MCF 10A (cell line): ENCODE data around the gene PRR5. TPM values are rescaled to one million over a fixed set of nuclear protein-coding genes. Genes with fewer than 3 reads are reported as not detected.

Experiments used
- BruUV-seq: library from RNA; stranded (reverse); fragments of 400-500 nt; replicated peaks from 2 replicates; lab custom pipeline; 2021; lab: Mats Ljungman, UMichigan
- CTCF ChIA-PET: fragments of 300-600 bp; sonication (Branson Sonifier 250); formaldehyde crosslinking; extraction: SDS; loops from one replicate; lab custom pipeline; 2021; ENCODE audit warnings: antibody characterized with exemption, inconsistent platforms; lab: Yijun Ruan, JAX
- POLR2A ChIA-PET: fragments of 300-600, 350-650 bp; sonication (Branson Sonifier 250); formaldehyde crosslinking; extraction: SDS; loops from one replicate; lab custom pipeline; 2020; ENCODE audit warnings: antibody characterized with exemption, inconsistent platforms; lab: Yijun Ruan, JAX
- DNase-seq: peaks from one replicate; pipeline ENCODE4 v3.0.0-alpha.2; 2018; ENCODE audit not compliant: unreplicated experiment
- H3K27ac Mint-ChIP-seq: one replicate; pipeline ENCODE4 v1.8.0; 2022; ENCODE audit warnings: mild to moderate bottlenecking, low read depth, mixed read lengths; ENCODE audit not compliant: unreplicated experiment
- H3K27me3 Mint-ChIP-seq: one replicate; pipeline ENCODE4 v1.8.0; 2022; ENCODE audit warnings: mixed read lengths; ENCODE audit not compliant: insufficient read depth, unreplicated experiment
- H3K36me3 Mint-ChIP-seq: one replicate; pipeline ENCODE4 v1.8.0; 2022; ENCODE audit warnings: mild to moderate bottlenecking, moderate library complexity, mixed read lengths; ENCODE audit not compliant: insufficient read depth, unreplicated experiment
- H3K4me1 Mint-ChIP-seq: one replicate; pipeline ENCODE4 v1.8.0; 2022; ENCODE audit warnings: mixed read lengths; ENCODE audit not compliant: insufficient read depth, unreplicated experiment
- H3K4me3 Mint-ChIP-seq: one replicate; pipeline ENCODE4 v1.8.0; 2022; ENCODE audit warnings: mild to moderate bottlenecking, moderate library complexity, mixed read lengths; ENCODE audit not compliant: unreplicated experiment
- H3K9me3 Mint-ChIP-seq: one replicate; pipeline ENCODE4 v1.8.0; 2022; ENCODE audit warnings: mixed read lengths; ENCODE audit not compliant: unreplicated experiment
- CTCF ChIP-seq: fragments of 200-600 bp; IDR thresholded peaks from one replicate; pipeline ENCODE4 v1.8.0; 2022; ENCODE audit warnings: antibody characterized with exemption, mild to moderate bottlenecking; ENCODE audit not compliant: unreplicated experiment
- intact Hi-C: fragments of 100-400 bp; cut with micrococcal nuclease; formaldehyde crosslinking; loops from 2 replicates; pipeline ENCODE4 v1.14.1; 2022
- total RNA-seq: library from RNA; stranded (reverse); gene quantifications from 2 replicates; pipeline ENCODE4 v1.2.3, GENCODE V29; 2022

Gene PRR5
- total RNA-seq, 1 experiment from 2014 or later = 11.0 TPM

- no TSS peak for BruUV-seq
- TF ChIP-seq CTCF = no peak
- intact Hi-C loops = no loop called here
- no peaks in the 10 kb centered on the region for H3K9me3 Mint-ChIP-seq
- CTCF ChIA-PET = interaction anchor here (0.6 to 2.6 kb wide), 2 partner anchors 17 to 697 kb away, joined by 3 to 14 read pairs; no protein-coding TSS in a partner anchor
- no peaks in the 10 kb centered on the region for H3K36me3 Mint-ChIP-seq
- no peak overlapping the region for H3K27ac Mint-ChIP-seq
- no peak for DNase-seq
- H3K4me1 Mint-ChIP-seq = no peaks in the 10 kb centered on the region
- POLR2A ChIA-PET = no interaction called here
- H3K27me3 Mint-ChIP-seq = no peaks in the 10 kb centered on the region
- no peak overlapping the region for H3K4me3 Mint-ChIP-seq
Measured at GRCh38 chr22:44718418-44718817, 16.4 kb downstream of the PRR5 start.

- H3K27me3 Mint-ChIP-seq = no peaks in the 10 kb centered on the region
- H3K4me1 Mint-ChIP-seq = no peaks in the 10 kb centered on the region
- no TSS peak for BruUV-seq
- DNase-seq = no peak
- no peak overlapping the region for H3K4me3 Mint-ChIP-seq
- H3K9me3 Mint-ChIP-seq = no peaks in the 10 kb centered on the region
- no peak for TF ChIP-seq CTCF
- H3K36me3 Mint-ChIP-seq = no peaks in the 10 kb centered on the region
- POLR2A ChIA-PET = no interaction called here
- intact Hi-C loops = no loop called here
- CTCF ChIA-PET = interaction anchor here (0.5 to 2.6 kb wide), 3 partner anchors 16 to 276 kb away, joined by 3 to 14 read pairs (median 3); no protein-coding TSS in a partner anchor
- H3K27ac Mint-ChIP-seq = no peak overlapping the region
Measured at GRCh38 chr22:44719586-44720368, 17.8 kb downstream of the PRR5 start.

- ChIA-PET POLR2A (no interaction called here), CTCF (interaction anchor here (0.9 kb wide), 1 partner anchor 16 kb away, joined by 3 read pairs; no protein-coding TSS in a partner anchor)
- H3K4me1 Mint-ChIP-seq = no peaks in the 10 kb centered on the region
- H3K4me3 Mint-ChIP-seq = no peak overlapping the region
- intact Hi-C loops = no loop called here
- no peak for TF ChIP-seq CTCF
- no peaks in the 10 kb centered on the region for H3K9me3 Mint-ChIP-seq
- BruUV-seq = no TSS peak
- no peaks in the 10 kb centered on the region for H3K27me3 Mint-ChIP-seq
- no peak overlapping the region for H3K27ac Mint-ChIP-seq
- no peak for DNase-seq
- H3K36me3 Mint-ChIP-seq = no peaks in the 10 kb centered on the region
Measured at GRCh38 chr22:44721213-44721612, 19.2 kb downstream of the PRR5 start.

- Mint-ChIP-seq H3K27me3 (no peaks in the 10 kb centered on the region), H3K27ac (no peak overlapping the region), H3K9me3 (no peaks in the 10 kb centered on the region), H3K4me3 (no peak overlapping the region), H3K36me3 (no peaks in the 10 kb centered on the region), H3K4me1 (no peaks in the 10 kb centered on the region)
- no peak for DNase-seq
- no TSS peak for BruUV-seq
- intact Hi-C loops = no loop called here
- TF ChIP-seq CTCF = no peak
- POLR2A ChIA-PET = no interaction called here
- CTCF ChIA-PET = interaction anchor here (0.6 to 1.5 kb wide), 3 partner anchors 14 to 1970 kb away, joined by 3 to 4 read pairs (median 4); no protein-coding TSS in a partner anchor
Measured at GRCh38 chr22:44722611-44723010, 20.6 kb downstream of the PRR5 start.
